HepG2 (cell line): ENCODE measurements around the gene COL26A1. TPM values are rescaled to one million over a fixed set of nuclear protein-coding genes. Genes with fewer than 3 reads are reported as not detected.
A peak's percentile ranks its signal among the peaks of the same experiment; 100 is the strongest.

Experiments
- ISL2 ChIP-seq: sonication (generic); formaldehyde crosslinking; IDR thresholded peaks from 2 replicates; pipeline ENCODE4 v1.5.0; 2020; ENCODE audit warnings: missing genetic modification reagents
- MLLT10 ChIP-seq: sonication (generic); formaldehyde crosslinking; IDR thresholded peaks from 2 replicates; pipeline ENCODE4 v1.4.0; 2020; ENCODE audit warnings: missing genetic modification reagents
- SSRP1 ChIP-seq: IDR thresholded peaks from 2 replicates; pipeline ENCODE4 v1.6.1; 2016; ENCODE audit warnings: control low read depth
- WIZ ChIP-seq: sonication (generic); formaldehyde crosslinking; IDR thresholded peaks from 2 replicates; pipeline ENCODE4 v1.5.1; 2020; ENCODE audit warnings: mild to moderate bottlenecking, missing genetic modification reagents
- ZBTB20 ChIP-seq: sonication (generic); formaldehyde crosslinking; IDR thresholded peaks from 2 replicates; pipeline ENCODE4 v1.8.1; 2023; ENCODE audit warnings: missing genetic modification reagents, low read depth, mild to moderate bottlenecking, borderline replicate concordance
- ZNF256 ChIP-seq: sonication (generic); formaldehyde crosslinking; conservative IDR thresholded peaks from 2 replicates; pipeline ENCODE4 v1.4.0; 2020; ENCODE audit warnings: missing genetic modification reagents
- ZNF644 ChIP-seq: IDR thresholded peaks from 2 replicates; pipeline ENCODE4 v1.6.1; 2016; ENCODE audit warnings: low read depth
- ZNF772 ChIP-seq: sonication (generic); formaldehyde crosslinking; IDR thresholded peaks from 2 replicates; pipeline ENCODE4 v1.5.0; 2020; ENCODE audit warnings: mild to moderate bottlenecking, missing genetic modification reagents
- polyA plus RNA-seq, 8 experiments: library from polyadenylated mRNA; depleted of rRNA in 3 of 8; stranded (reverse) in 7 of 8; unstranded in 1 of 8; fragments of >200 nt; fragmentation: Illumina TruSeq in 4 of 8; extraction: Trizol in 4 of 8; gene quantifications; 2 replicates each; pipeline versions ENCODE4 v1.2.1 to v1.2.3, GENCODE V29; 2011 to 2016; ENCODE audit warnings: low read depth in 4 of 8, missing spikeins in 1 of 8, mixed read lengths in 1 of 8; ENCODE audit not compliant: insufficient read depth in 1 of 8
- total RNA-seq, 5 experiments: library from RNA; depleted of rRNA; stranded (reverse); fragments of >200 nt; fragmentation: Illumina TruSeq; extraction: Trizol; gene quantifications; 2 replicates each; pipeline ENCODE4 v1.2.3, GENCODE V29; 2016; ENCODE audit warnings: low read depth in 1 of 5
- TF ChIP-seq, protein P1 (sequence below): sonication (generic); formaldehyde crosslinking; IDR thresholded peaks from 2 replicates; pipeline ENCODE4 v1.4.0; 2020; ENCODE audit warnings: missing genetic modification reagents
- TF ChIP-seq, protein P2 (sequence below): sonication (generic); formaldehyde crosslinking; IDR thresholded peaks from 2 replicates; pipeline ENCODE4 v1.4.0; 2020; ENCODE audit warnings: mild to moderate bottlenecking, missing genetic modification reagents
- TF ChIP-seq, protein P3 (sequence below): IDR thresholded peaks from 2 replicates; pipeline ENCODE4 v1.6.1; 2016; ENCODE audit warnings: control low read depth
- TF ChIP-seq, protein P4 (sequence below): sonication (generic); formaldehyde crosslinking; IDR thresholded peaks from 2 replicates; pipeline ENCODE4 v1.4.0; 2020; ENCODE audit warnings: missing genetic modification reagents

COL26A1 gene
- total and polyA plus RNA-seq, 2 of the 13 experiments (the other 11 are each of a cell fraction or from before 2014, with no cell fraction given) = 7.8 to 9.2 TPM

DNA sequence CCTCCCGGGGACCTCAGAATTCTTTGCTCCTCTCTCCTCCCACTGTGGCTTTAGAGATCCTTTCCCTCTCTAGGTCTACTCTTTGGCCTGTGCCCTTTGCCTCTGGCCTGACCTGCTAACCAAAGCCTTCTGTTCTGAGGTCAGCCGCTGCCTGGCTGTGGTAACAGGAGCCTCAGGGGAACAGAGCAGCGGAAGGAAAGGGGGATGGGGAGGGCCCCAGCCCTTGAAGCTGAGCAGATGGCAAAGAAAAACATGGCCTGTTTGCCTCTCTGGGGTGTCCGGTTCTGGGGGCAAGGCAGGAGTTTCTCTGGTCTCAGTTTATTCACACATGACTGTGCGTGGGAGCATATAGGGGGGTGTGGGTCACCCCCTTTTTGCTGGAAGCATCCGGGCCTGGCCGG, 28.2 kb downstream of the COL26A1 start (continued):
- TF ChIP-seq, protein P1, sequence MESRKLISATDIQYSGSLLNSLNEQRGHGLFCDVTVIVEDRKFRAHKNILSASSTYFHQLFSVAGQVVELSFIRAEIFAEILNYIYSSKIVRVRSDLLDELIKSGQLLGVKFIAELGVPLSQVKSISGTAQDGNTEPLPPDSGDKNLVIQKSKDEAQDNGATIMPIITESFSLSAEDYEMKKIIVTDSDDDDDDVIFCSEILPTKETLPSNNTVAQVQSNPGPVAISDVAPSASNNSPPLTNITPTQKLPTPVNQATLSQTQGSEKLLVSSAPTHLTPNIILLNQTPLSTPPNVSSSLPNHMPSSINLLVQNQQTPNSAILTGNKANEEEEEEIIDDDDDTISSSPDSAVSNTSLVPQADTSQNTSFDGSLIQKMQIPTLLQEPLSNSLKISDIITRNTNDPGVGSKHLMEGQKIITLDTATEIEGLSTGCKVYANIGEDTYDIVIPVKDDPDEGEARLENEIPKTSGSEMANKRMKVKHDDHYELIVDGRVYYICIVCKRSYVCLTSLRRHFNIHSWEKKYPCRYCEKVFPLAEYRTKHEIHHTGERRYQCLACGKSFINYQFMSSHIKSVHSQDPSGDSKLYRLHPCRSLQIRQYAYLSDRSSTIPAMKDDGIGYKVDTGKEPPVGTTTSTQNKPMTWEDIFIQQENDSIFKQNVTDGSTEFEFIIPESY (CRISPR knock-in tag) = peak; percentile 54; the same call in 1 of the 2 replicates
- TF ChIP-seq, protein P2, sequence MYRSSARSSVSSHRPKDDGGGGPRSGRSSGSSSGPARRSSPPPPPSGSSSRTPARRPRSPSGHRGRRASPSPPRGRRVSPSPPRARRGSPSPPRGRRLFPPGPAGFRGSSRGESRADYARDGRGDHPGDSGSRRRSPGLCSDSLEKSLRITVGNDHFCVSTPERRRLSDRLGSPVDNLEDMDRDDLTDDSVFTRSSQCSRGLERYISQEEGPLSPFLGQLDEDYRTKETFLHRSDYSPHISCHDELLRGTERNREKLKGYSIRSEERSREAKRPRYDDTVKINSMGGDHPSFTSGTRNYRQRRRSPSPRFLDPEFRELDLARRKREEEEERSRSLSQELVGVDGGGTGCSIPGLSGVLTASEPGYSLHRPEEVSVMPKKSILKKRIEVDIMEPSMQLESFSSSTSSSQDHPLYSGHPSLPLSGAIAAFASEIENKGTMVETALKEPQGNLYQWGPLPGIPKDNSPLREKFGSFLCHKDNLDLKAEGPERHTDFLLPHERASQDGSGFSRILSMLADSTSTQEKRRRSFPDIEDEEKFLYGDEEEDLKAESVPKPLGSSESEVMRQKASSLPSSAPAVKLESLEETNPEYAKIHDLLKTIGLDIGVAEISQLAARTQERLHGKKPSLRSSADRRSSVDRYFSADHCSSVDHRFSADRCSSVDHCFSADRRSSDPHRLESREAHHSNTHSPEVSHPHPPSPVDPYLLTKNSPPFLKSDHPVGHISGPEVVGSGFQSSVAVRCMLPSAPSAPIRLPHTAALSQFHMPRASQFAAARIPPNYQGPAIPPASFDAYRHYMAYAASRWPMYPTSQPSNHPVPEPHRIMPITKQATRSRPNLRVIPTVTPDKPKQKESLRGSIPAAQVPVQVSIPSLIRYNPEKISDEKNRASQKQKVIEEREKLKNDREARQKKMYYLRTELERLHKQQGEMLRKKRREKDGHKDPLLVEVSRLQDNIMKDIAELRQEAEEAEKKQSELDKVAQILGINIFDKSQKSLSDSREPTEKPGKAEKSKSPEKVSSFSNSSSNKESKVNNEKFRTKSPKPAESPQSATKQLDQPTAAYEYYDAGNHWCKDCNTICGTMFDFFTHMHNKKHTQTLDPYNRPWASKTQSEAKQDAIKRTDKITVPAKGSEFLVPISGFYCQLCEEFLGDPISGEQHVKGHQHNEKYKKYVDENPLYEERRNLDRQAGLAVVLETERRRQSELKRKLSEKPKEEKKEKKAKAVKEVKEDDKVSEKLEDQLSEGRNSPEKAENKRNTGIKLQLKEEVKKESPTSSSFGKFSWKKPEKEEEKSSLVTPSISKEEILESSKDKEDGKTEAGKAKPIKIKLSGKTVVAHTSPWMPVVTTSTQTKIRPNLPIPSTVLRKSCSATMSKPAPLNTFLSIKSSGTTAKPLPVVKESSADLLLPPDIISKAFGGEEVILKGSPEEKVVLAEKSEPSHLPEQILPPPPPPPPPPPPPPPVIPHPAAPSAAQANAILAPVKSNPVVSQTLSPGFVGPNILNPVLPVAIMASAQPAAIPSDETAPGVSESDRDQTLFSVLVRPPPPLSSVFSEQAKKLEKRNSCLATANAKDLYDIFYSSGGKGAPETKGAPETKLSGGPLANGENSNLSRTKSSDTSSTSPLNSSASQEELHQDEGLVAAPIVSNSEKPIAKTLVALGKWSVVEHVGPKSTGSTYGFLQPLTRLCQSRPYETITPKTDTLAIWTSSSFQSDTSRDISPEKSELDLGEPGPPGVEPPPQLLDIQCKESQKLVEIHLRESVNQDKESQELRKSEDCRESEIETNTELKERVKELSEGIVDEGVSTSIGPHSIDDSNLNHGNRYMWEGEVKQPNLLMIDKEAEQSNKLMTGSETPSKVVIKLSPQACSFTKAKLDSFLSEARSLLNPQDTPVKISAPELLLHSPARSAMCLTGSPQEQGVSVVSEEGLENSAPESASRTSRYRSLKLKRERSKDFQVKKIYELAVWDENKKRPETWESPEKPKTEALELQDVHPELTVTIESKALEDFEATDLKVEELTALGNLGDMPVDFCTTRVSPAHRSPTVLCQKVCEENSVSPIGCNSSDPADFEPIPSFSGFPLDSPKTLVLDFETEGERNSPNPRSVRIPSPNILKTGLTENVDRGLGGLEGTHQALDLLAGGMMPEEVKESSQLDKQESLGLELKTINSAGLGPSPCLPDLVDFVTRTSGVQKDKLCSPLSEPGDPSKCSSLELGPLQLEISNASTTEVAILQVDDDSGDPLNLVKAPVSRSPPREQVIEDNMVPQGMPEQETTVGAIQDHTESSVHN (CRISPR knock-in tag) = no peak
- no peak for TF ChIP-seq WIZ (CRISPR knock-in tag)
- no peak for TF ChIP-seq ZNF256 (CRISPR knock-in tag)
- TF ChIP-seq SSRP1 (CRISPR knock-in tag) = peak; percentile 79; the same call in 1 of the 2 replicates
- peak; percentile 93 for TF ChIP-seq ZNF772 (CRISPR knock-in tag)
- TF ChIP-seq, protein P3, sequence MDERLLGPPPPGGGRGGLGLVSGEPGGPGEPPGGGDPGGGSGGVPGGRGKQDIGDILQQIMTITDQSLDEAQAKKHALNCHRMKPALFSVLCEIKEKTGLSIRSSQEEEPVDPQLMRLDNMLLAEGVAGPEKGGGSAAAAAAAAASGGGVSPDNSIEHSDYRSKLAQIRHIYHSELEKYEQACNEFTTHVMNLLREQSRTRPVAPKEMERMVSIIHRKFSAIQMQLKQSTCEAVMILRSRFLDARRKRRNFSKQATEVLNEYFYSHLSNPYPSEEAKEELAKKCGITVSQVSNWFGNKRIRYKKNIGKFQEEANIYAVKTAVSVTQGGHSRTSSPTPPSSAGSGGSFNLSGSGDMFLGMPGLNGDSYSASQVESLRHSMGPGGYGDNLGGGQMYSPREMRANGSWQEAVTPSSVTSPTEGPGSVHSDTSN (CRISPR knock-in tag) = peak; percentile 16; the same call in 1 of the 2 replicates
- 0 out of 2 replicates have a peak, but pooled peaks have one; percentile 20 for TF ChIP-seq ZBTB20
- TF ChIP-seq ZNF644 (CRISPR knock-in tag) = peak; percentile 72; the same call in 1 of the 2 replicates
- TF ChIP-seq, protein P4, sequence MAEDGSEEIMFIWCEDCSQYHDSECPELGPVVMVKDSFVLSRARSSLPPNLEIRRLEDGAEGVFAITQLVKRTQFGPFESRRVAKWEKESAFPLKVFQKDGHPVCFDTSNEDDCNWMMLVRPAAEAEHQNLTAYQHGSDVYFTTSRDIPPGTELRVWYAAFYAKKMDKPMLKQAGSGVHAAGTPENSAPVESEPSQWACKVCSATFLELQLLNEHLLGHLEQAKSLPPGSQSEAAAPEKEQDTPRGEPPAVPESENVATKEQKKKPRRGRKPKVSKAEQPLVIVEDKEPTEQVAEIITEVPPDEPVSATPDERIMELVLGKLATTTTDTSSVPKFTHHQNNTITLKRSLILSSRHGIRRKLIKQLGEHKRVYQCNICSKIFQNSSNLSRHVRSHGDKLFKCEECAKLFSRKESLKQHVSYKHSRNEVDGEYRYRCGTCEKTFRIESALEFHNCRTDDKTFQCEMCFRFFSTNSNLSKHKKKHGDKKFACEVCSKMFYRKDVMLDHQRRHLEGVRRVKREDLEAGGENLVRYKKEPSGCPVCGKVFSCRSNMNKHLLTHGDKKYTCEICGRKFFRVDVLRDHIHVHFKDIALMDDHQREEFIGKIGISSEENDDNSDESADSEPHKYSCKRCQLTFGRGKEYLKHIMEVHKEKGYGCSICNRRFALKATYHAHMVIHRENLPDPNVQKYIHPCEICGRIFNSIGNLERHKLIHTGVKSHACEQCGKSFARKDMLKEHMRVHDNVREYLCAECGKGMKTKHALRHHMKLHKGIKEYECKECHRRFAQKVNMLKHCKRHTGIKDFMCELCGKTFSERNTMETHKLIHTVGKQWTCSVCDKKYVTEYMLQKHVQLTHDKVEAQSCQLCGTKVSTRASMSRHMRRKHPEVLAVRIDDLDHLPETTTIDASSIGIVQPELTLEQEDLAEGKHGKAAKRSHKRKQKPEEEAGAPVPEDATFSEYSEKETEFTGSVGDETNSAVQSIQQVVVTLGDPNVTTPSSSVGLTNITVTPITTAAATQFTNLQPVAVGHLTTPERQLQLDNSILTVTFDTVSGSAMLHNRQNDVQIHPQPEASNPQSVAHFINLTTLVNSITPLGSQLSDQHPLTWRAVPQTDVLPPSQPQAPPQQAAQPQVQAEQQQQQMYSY (CRISPR knock-in tag) = no peak
- TF ChIP-seq MLLT10 (CRISPR knock-in tag) = no peak
- peak; percentile 60; the same call in 1 of the 2 replicates for TF ChIP-seq ISL2 (CRISPR knock-in tag)
